Upper lobe of right lung (tissue), 1 donor: ENCODE results near the gene MARCHF11. TPM values are rescaled to one million over a fixed set of nuclear protein-coding genes. Genes with fewer than 3 reads are reported as not detected.

Source experiments
- ATAC-seq: fragments of 200-7000 bp; cut with Tn5 transposase; one replicate; pipeline ENCODE4 v1.9.1; 2020; ENCODE audit warnings: mild to moderate bottlenecking, moderate library complexity
- DNase-seq: peaks from one replicate; pipeline ENCODE4 v3.0.0-alpha.2; 2020
- H3K27ac ChIP-seq: fragments of 200-600 bp; one replicate; pipeline ENCODE4 v1.8.0; 2022
- H3K27me3 ChIP-seq: fragments of 200-600 bp; one replicate; pipeline ENCODE4 v1.8.0; 2022; ENCODE audit warnings: mild to moderate bottlenecking
- H3K36me3 ChIP-seq: fragments of 200-600 bp; one replicate; pipeline ENCODE4 v1.8.0; 2022
- H3K4me1 ChIP-seq: fragments of 200-600 bp; one replicate; pipeline ENCODE4 v1.8.0; 2022
- H3K4me3 ChIP-seq: fragments of 200-600 bp; one replicate; pipeline ENCODE4 v1.8.0; 2022; ENCODE audit warnings: mild to moderate bottlenecking
- H3K9me3 ChIP-seq: fragments of 200-600 bp; one replicate; pipeline ENCODE4 v1.8.0; 2022
- intact Hi-C: fragments of 100-400 bp; cut with DNase I; formaldehyde crosslinking; loops from one replicate; pipeline ENCODE4 v1.11.0; 2022
- total RNA-seq: library from RNA; stranded (reverse); fragmentation: NEBNext Ultra II Directional; extraction: Animal tissue kit (Norgen Biotek cat#: 25700); gene quantifications from one replicate; pipeline ENCODE4 v1.2.1, GENCODE V29; 2021
- TF ChIP-seq, protein P1 (sequence below): fragments of 200-600 bp; IDR thresholded peaks from one replicate; pipeline ENCODE4 v1.8.0; 2022; ENCODE audit warnings: antibody characterized with exemption
- donor health status: DM: no; HTN: yes; CAD: no; lungs with severe emphysema.

The MARCHF11 gene
- total RNA-seq, 1 donor from 2014 or later: not detected

- intact Hi-C loops: no loop called here
- TF ChIP-seq, protein P1, sequence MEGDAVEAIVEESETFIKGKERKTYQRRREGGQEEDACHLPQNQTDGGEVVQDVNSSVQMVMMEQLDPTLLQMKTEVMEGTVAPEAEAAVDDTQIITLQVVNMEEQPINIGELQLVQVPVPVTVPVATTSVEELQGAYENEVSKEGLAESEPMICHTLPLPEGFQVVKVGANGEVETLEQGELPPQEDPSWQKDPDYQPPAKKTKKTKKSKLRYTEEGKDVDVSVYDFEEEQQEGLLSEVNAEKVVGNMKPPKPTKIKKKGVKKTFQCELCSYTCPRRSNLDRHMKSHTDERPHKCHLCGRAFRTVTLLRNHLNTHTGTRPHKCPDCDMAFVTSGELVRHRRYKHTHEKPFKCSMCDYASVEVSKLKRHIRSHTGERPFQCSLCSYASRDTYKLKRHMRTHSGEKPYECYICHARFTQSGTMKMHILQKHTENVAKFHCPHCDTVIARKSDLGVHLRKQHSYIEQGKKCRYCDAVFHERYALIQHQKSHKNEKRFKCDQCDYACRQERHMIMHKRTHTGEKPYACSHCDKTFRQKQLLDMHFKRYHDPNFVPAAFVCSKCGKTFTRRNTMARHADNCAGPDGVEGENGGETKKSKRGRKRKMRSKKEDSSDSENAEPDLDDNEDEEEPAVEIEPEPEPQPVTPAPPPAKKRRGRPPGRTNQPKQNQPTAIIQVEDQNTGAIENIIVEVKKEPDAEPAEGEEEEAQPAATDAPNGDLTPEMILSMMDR: no peak
- DNase-seq (no peak), ATAC-seq (no peak)
- H3K36me3 ChIP-seq: no peaks in the 10 kb centered on the region
- no peak overlapping the region for H3K27ac ChIP-seq
- no peaks in the 10 kb centered on the region for H3K27me3 ChIP-seq
- H3K4me3 ChIP-seq: no peak overlapping the region
- H3K4me1 ChIP-seq: no peaks in the 10 kb centered on the region
- H3K9me3 ChIP-seq: no peaks in the 10 kb centered on the region
Measured at GRCh38 chr5:16152601-16153568, 26.7 kb downstream of the MARCHF11 start.

DNA sequence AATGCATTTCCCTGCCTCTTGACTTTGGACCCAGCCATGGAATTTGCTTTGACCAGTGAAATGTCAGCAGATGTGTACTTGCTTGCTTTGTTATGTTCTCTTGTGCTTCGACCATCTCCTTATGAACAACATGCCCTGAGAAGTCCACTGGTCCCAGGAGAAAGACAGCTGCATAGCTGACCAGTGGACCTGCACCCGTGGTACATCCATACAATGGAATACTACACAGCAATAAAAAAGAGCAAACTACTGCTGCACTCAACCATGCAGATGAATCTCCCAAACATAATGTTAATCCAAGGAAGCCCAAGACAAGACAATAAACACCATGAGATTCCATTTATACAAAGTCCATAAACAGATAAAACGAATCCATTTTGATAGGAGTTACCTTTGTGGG lies 30.0 kb downstream of the MARCHF11 start:
- TF ChIP-seq, protein P1: no peak

DNA sequence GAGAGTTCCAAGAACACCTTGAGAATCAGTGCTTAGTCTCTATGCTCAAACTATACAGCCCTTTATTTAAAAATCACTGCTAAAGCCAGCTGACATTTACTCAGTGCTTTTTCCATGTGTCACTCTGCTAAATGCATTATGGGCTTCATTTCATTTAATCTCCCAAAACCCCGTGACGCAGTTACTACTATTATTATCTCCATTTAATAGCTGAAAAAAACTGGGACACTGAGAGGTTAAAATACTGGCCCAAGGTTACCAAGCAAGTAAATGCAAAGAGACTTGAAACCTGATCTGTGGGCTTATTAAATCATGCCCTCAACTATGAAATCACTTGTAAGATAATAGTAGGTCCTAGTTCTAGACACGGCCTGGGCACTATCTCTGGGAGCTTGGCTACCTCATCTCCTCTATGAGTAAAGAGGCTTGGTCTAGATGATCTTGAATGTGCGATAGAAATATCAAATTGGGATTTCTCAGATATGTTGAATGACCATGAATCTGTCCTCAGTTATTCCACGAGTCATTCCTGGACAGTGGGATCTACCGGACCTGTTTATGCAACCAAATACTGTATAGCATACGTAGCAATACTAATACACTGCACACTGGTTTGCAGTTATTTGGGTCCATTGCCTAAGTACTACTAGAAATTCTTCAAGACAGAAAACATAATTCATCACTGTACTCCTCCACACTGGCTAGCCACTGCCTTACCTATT lies 32.3 kb downstream of the MARCHF11 start:
- Histone ChIP-seq H3K27me3 (no peaks in the 10 kb centered on the region), H3K36me3 (no peaks in the 10 kb centered on the region), H3K27ac (no peak overlapping the region), H3K9me3 (no peaks in the 10 kb centered on the region), H3K4me3 (no peak overlapping the region), H3K4me1 (no peaks in the 10 kb centered on the region)
- no peak for DNase-seq
- intact Hi-C loops: no loop called here
- ATAC-seq: no peak
- TF ChIP-seq, protein P1: no peak

More for the DNA sequence above, 30.0 kb downstream of the MARCHF11 start:
- intact Hi-C loops: no loop called here
- Histone ChIP-seq H3K4me3 (no peak overlapping the region), H3K36me3 (no peaks in the 10 kb centered on the region), H3K9me3 (no peaks in the 10 kb centered on the region), H3K27ac (no peak overlapping the region), H3K27me3 (no peaks in the 10 kb centered on the region), H3K4me1 (no peaks in the 10 kb centered on the region)
- DNase-seq (no peak), ATAC-seq (no peak)

GRCh38 chr5:16144416-16144815 lies 35.2 kb downstream of the MARCHF11 start:
- TF ChIP-seq, protein P1: no peak
- DNase-seq (no peak), ATAC-seq (no peak)
- Histone ChIP-seq H3K27me3 (no peaks in the 10 kb centered on the region), H3K27ac (no peak overlapping the region), H3K4me3 (no peak overlapping the region), H3K9me3 (no peaks in the 10 kb centered on the region), H3K36me3 (no peaks in the 10 kb centered on the region), H3K4me1 (no peaks in the 10 kb centered on the region)
- intact Hi-C loops: no loop called here

GRCh38 chr5:16143361-16144049 lies 36.1 kb downstream of the MARCHF11 start:
- Histone ChIP-seq H3K4me1 (no peaks in the 10 kb centered on the region), H3K27me3 (no peaks in the 10 kb centered on the region), H3K27ac (no peak overlapping the region), H3K9me3 (no peaks in the 10 kb centered on the region), H3K4me3 (no peak overlapping the region), H3K36me3 (no peaks in the 10 kb centered on the region)
- intact Hi-C loops: no loop called here
- TF ChIP-seq, protein P1: no peak
- DNase-seq (no peak), ATAC-seq (peak; percentile 40)
